GM18868 (cell line): Measurements from ENCODE around the gene SLC4A4.
A peak's percentile ranks its signal among the peaks of the same experiment; 100 is the strongest.

Experiments used
- ATAC-seq: cut with Tn5 transposase; IDR thresholded peaks from one replicate; pipeline ENCODE4 v1.9.1; 2021; ENCODE audit warnings: mild to moderate bottlenecking, moderate library complexity; ENCODE audit not compliant: unreplicated experiment

The SLC4A4 gene

GRCh38 chr4:71587995-71588394 lies 249.2 kb downstream of the SLC4A4 start:
- no peak for ATAC-seq

DNA sequence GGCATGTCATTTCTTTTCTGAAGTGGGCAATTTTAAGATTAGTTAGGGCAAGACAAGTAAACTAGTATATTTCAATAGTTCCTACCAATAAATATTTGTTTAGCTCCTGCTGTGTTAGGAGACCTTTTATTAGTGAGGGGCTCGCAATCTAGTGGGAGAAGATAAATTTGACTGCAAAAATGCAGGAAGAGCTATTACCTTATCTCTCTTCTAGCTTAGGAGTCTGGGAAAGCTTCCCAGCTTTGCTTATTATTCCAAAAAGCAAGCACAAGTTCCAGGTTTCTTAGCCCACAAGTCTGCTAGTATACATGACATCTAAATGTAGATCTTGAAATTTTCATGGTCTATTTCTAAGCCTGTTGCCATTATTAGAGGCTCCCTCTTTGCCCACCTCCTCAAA lies 254.0 kb downstream of the SLC4A4 start:
- ATAC-seq, result no peak

DNA sequence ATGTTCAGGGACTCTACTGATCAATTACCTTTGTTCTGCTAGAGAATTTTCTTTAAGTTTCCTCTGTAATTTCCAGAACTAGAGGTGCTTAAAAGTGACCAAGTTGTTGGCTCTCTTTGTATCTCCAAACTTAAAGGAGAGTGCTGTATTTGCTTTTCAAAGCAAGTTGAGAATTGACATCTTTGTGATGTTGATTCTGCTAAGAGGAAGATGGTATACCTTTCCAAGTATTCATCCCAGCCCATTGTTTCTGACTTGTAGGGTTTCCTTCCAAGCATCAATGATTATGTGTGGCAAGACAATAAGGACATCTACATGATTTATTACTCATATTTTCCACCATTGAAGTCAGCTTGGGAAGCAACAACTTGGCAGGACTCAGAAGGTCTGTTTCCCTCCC lies 254.5 kb downstream of the SLC4A4 start:
- ATAC-seq, result no peak

GRCh38 chr4:71595576-71596108 lies 256.8 kb downstream of the SLC4A4 start:
- ATAC-seq, result no peak

DNA sequence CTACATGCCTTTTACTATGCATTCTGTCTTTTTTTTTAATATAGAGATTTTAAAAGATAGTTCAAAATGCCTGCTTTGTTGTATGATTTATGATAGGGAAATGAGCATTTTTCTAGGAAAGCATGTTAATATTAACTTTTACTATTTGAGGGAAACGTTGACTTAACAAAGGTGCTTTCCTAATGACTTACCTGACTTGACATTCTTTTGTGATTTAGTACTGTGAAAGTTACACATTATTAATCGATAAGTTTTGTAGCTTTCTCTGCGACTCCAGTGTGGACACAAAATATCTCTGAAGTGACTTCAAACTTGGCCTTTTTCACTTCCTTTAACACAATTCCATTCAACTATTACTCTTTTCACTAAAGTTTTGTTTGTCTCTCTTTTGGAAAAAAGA lies 260.8 kb downstream of the SLC4A4 start:
- no peak for ATAC-seq

- no peak for ATAC-seq
Observed at GRCh38 chr4:71602289-71602900, 263.6 kb downstream of the SLC4A4 start.

DNA sequence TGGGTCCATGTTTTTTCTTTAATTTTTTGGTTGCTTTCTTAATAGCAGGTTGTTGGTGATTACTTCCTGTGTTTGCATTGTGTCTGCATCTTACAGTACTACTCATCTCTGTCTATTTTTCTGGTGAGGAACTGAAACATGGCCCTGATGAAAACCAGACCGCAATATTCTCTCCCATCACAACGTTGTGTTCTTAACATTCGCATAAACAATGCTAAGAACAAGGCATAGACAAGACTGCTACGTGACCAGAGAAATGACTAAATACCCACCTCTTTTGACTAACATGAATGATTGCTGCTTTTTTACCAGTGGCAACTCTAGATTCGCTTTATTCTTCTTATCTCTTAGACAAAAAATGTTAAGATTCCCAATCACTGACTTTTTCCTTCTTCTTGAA lies 266.0 kb downstream of the SLC4A4 start:
- ATAC-seq, result peak; percentile 98

- ATAC-seq, result no peak
Observed at GRCh38 chr4:71607109-71607508, 268.3 kb downstream of the SLC4A4 start.

GRCh38 chr4:71607780-71608677 lies 269.2 kb downstream of the SLC4A4 start:
- no peak for ATAC-seq

GRCh38 chr4:71608678-71609071 lies 269.9 kb downstream of the SLC4A4 start:
- ATAC-seq, result no peak

GRCh38 chr4:71609167-71609566 lies 270.3 kb downstream of the SLC4A4 start:
- ATAC-seq, result no peak

DNA sequence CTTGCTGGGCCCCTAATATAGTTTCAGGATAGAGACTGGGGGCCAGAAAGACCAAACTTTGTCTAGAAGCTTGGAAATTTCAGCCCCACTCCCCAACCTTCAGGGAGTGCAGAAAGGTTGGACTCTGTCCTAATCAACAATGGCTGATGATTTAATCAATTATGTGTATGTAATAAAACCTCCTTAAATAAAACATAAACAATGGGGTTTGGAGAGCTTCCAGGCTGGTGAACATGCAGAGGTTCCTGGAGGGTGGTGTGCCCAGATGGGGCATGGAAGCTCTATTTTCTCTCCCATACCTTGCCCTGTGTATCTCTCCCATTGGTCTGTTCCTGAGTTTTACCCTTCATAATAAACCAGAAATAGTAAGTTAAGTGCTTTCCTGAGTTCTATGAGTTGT lies 270.8 kb downstream of the SLC4A4 start:
- ATAC-seq, result no peak

DNA sequence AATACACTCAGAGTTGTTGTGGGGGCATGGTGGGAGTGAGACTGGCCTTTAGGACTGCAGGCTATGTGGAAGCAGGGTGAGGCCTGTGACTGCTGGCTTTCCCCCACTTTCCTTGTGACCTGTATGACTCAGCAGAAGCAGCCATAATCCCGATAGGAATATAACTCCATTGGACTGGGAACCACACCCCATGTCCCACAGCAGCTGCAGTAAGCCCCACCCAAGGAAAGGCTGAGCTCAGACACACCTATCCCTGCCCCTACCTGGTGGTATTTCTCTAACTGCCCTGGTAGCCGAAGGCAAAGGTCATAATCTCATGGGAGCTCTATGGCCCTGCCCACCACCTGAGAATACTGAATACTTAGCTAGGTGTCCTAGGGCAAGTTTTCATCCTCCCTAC lies 275.8 kb downstream of the SLC4A4 start:
- ATAC-seq, result no peak

- ATAC-seq, result no peak
Observed at GRCh38 chr4:71616168-71616811, 277.5 kb downstream of the SLC4A4 start.
